Osteocyte (in vitro differentiated cells): ENCODE results near the gene IFT20. TPM values are rescaled to one million over a fixed set of nuclear protein-coding genes. Genes with fewer than 3 reads are reported as not detected.

Experiments
- DNase-seq: peaks from one replicate; pipeline ENCODE4 v3.0.0; 2021; ENCODE audit warnings: mixed read lengths; ENCODE audit not compliant: unreplicated experiment; ENCODE audit errors: extremely low spot score
- H3K27ac Mint-ChIP-seq: one replicate; pipeline ENCODE4 v1.8.0; 2021; ENCODE audit warnings: mild to moderate bottlenecking, mixed read lengths; ENCODE audit not compliant: unreplicated experiment
- H3K27me3 Mint-ChIP-seq: one replicate; pipeline ENCODE4 v1.8.0; 2021; ENCODE audit warnings: mixed read lengths; ENCODE audit not compliant: unreplicated experiment
- H3K36me3 Mint-ChIP-seq: one replicate; pipeline ENCODE4 v1.8.0; 2021; ENCODE audit warnings: mixed read lengths; ENCODE audit not compliant: unreplicated experiment
- H3K4me1 Mint-ChIP-seq: one replicate; pipeline ENCODE4 v1.8.0; 2021; ENCODE audit warnings: mixed read lengths; ENCODE audit not compliant: unreplicated experiment
- H3K4me3 Mint-ChIP-seq: one replicate; pipeline ENCODE4 v1.8.0; 2021; ENCODE audit warnings: mild to moderate bottlenecking, moderate library complexity, mixed read lengths; ENCODE audit not compliant: unreplicated experiment
- H3K9me3 Mint-ChIP-seq: one replicate; pipeline ENCODE4 v1.8.0; 2021; ENCODE audit warnings: mixed read lengths; ENCODE audit not compliant: unreplicated experiment
- CTCF ChIP-seq: fragments of 200-600 bp; sonication (generic); IDR thresholded peaks from 2 replicates; pipeline ENCODE4 v1.5.0; 2021; ENCODE audit warnings: antibody characterized with exemption, mild to moderate bottlenecking, moderate library complexity
- microRNA-seq: library from miRNA; unstranded; fragments of <30 nt; microRNA quantifications from one replicate; pipeline ENCODE4 v1.1.0, GENCODE V29; 2020; ENCODE audit not compliant: unreplicated experiment
- total RNA-seq: library from RNA; stranded (reverse); gene quantifications from 2 replicates; pipeline ENCODE4 v1.2.1, GENCODE V29; 2021

Gene IFT20
- total RNA-seq, 1 donor from 2014 or later: 61.9 TPM

GRCh38 chr17:28279411-28279810, 55.9 kb downstream of the IFT20 start:
- no peaks in the 10 kb centered on the region for H3K36me3 Mint-ChIP-seq
- H3K4me3 Mint-ChIP-seq: no peak overlapping the region
- DNase-seq: no peak
- H3K9me3 Mint-ChIP-seq: no peaks in the 10 kb centered on the region
- peaks cover 49% of the 10 kb centered on the region for H3K4me1 Mint-ChIP-seq
- H3K27me3 Mint-ChIP-seq: no peaks in the 10 kb centered on the region
- no peak for TF ChIP-seq CTCF
- peak overlapping the region; percentile 31 for H3K27ac Mint-ChIP-seq

Small RNA genes lying within 50 kb of the gene (microRNA-seq; reads per million reads assigned to microRNA genes)
- not detected for gene MIR4723

Other genes with a start within 250 kb of the IFT20 start
- gene TMEM97, start 16.3 kb downstream of the IFT20 start, total RNA-seq: 58.5 and 60.5 TPM in 2 replicates
- 57.0 and 59.2 TPM in 2 replicates for gene TNFAIP1, start 289 bp upstream of the IFT20 start, total RNA-seq
- 79.8 and 80.2 TPM in 2 replicates for gene POLDIP2, start 22.1 kb upstream of the IFT20 start, total RNA-seq
- gene SEBOX, start 29.7 kb upstream of the IFT20 start, total RNA-seq: not detected in 2 replicates
- 0.70 and 0.97 TPM in 2 replicates for gene VTN, start 34.8 kb upstream of the IFT20 start, total RNA-seq
- gene SARM1, start 36.2 kb upstream of the IFT20 start, total RNA-seq: 27.8 and 31.7 TPM in 2 replicates
- 5.5 and 5.9 TPM in 2 replicates for gene SLC46A1, start 70.7 kb upstream of the IFT20 start, total RNA-seq
- gene SLC13A2, start 138.2 kb upstream of the IFT20 start, total RNA-seq: not detected in 2 replicates
- gene FOXN1, start 170.9 kb upstream of the IFT20 start, total RNA-seq: not detected in 2 replicates
- 26.0 and 34.9 TPM in 2 replicates for gene UNC119, start 217.2 kb upstream of the IFT20 start, total RNA-seq
- gene PIGS, start 236.1 kb upstream of the IFT20 start, total RNA-seq: 80.0 and 84.3 TPM in 2 replicates
- 2.7 and 3.2 TPM in 2 replicates for gene ALDOC, start 241.4 kb upstream of the IFT20 start, total RNA-seq